ENCODE measurements around the gene ACOXL. TPM values are rescaled to one million over a fixed set of nuclear protein-coding genes. Genes with fewer than 3 reads are reported as not detected.

Gene ACOXL
- total RNA-seq, 4 donors from 2014 or later, result not detected

DNA sequence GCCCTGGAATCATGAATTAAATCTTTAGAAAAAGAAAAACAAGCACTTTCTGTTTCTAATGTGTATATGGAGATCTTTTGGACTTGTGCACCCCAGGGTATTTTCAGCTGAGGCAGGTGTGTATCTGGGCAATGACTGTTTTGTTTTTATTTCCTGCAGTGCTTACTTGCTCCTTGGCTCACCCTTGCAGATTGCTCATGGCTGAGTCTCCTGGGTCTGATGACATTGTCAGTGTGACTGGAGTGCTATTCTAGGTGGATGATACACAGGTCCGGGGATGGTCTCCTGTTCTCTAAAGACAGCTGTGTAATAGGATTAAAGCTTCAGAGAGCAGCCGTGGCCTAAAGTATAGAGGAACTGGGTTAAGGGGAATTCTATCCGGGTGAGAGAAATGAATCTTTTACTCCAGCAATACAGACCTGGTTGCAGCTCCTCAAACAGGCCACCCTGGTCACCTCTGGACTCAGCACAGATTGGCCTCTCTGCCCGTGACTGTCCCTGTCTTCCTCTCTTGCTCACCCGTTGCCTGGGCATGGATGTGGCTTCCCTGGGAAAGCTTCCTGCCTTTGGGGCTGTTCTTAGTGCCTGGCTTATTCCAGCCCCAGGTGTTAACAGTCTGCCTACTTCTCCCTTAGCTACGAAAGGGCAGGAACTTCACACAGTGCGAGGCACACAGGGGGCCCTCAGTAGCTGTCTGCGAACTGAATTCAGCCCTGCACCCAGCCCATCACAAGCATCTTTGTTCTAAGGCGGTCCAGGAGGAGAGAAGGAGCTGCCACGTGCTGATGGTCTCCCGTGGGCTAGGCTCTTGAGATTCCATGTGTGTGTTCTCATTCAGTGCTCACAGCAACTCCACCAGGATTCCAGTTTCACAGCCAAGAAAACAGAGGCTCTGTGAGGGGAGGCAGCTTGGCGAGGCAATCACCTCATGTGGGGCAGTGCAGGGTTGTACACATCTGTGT, 84.3 kb downstream of the ACOXL start:
- intact Hi-C loops (cut with DNase I), result loop anchor here (10.0 kb wide), 1 partner anchor 298 kb away; no protein-coding TSS in a partner anchor
- Histone ChIP-seq H3K36me3 (no peaks in the 10 kb centered on the region), H3K9me3 (no peaks in the 10 kb centered on the region), H3K4me1 (peaks cover 0 to 3% (median 0%) of the 10 kb centered on the region in 3 donors), H3K4me3 (no peak overlapping the region), H3K27me3 (peaks cover 0 to 13% (median 0%) of the 10 kb centered on the region in 4 donors), H3K27ac (no peak overlapping the region)
- WGBS, 2 donors, result 75 to 85% methylated on average over 6 to 8 of the region's 12 CpGs
- TF ChIP-seq, protein P1, sequence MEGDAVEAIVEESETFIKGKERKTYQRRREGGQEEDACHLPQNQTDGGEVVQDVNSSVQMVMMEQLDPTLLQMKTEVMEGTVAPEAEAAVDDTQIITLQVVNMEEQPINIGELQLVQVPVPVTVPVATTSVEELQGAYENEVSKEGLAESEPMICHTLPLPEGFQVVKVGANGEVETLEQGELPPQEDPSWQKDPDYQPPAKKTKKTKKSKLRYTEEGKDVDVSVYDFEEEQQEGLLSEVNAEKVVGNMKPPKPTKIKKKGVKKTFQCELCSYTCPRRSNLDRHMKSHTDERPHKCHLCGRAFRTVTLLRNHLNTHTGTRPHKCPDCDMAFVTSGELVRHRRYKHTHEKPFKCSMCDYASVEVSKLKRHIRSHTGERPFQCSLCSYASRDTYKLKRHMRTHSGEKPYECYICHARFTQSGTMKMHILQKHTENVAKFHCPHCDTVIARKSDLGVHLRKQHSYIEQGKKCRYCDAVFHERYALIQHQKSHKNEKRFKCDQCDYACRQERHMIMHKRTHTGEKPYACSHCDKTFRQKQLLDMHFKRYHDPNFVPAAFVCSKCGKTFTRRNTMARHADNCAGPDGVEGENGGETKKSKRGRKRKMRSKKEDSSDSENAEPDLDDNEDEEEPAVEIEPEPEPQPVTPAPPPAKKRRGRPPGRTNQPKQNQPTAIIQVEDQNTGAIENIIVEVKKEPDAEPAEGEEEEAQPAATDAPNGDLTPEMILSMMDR (IDR thresholded peaks at IDR 0.05), result no peak
- no peak for TF ChIP-seq POLR2A (IDR thresholded peaks at IDR 0.05)
- no peak for DNase-seq

DNA sequence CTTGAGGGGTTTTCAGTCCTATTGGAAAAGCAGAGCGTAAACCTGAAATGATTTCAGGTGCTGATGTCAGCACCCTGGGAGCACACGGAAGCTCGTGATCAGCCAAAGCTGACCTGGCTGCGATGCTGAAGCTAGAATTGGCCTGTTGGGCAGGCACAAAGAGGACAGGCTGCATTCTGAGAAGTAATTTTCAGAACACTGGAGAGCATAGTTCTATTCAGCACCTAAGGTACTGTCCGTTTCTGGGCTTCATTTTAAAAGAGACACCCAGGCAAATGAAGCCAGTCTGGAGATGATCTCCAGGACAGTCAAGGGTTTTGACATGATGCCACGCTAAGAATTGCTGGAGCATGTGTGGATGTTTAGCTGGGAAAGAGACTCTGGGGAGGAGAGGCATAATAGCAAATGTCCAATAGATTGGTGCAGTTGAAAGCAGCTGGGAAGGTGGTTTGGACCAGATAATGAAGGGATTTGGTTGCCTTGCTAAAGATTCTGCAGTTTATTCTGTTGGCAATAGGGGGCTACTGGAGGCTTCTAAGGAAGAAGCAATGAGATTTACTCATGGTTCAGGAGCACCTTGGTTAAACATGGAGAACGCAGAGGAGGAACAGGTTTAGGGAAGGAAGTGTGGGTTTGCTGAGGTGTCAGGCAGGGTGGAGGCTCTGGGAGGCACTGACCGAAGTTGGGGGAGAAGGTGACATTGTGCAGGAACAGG, 86.6 kb downstream of the ACOXL start:
- 73 to 84% methylated on average over 8 of the region's 8 CpGs for WGBS, 2 donors
- Histone ChIP-seq H3K9me3 (no peaks in the 10 kb centered on the region), H3K36me3 (no peaks in the 10 kb centered on the region), H3K4me3 (no peak overlapping the region), H3K27ac (no peak overlapping the region), H3K4me1 (no peaks in the 10 kb centered on the region), H3K27me3 (peaks cover 0 to 13% (median 0%) of the 10 kb centered on the region in 4 donors)
- no peak for TF ChIP-seq POLR2A (IDR thresholded peaks at IDR 0.05)
- TF ChIP-seq, protein P1 (IDR thresholded peaks at IDR 0.05), result no peak
- no peak for DNase-seq
- intact Hi-C loops (cut with DNase I), result loop anchor here (10.0 kb wide), 1 partner anchor 296 kb away; no protein-coding TSS in a partner anchor

DNA sequence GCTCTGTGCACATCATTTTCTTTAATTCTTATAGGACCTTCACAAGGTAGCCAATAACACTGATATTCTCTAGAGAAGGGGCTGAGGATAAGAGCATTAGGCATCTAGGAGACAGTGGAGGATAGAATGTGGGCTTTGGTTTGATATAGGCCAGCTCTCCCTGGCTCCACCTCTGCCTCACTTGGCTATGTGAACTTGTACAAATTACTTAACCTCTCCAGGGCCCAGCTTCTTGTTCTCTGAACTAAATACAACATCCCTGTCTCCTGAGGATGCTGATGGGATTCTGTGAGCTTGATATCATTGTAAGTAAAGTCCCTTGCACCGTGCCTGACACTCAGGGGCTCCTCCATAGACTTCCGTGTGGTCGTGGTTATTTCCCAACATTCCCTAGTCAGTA, 87.3 kb downstream of the ACOXL start:
- TF ChIP-seq, protein P1 (IDR thresholded peaks at IDR 0.05), result no peak
- no peak for TF ChIP-seq POLR2A (IDR thresholded peaks at IDR 0.05)
- Histone ChIP-seq H3K27me3 (peaks cover 0 to 13% (median 0%) of the 10 kb centered on the region in 4 donors), H3K27ac (no peak overlapping the region), H3K4me1 (no peaks in the 10 kb centered on the region), H3K36me3 (no peaks in the 10 kb centered on the region), H3K4me3 (no peak overlapping the region), H3K9me3 (no peaks in the 10 kb centered on the region)
- WGBS, 2 donors, result 60 to 61% methylated on average over 1 to 3 of the region's 3 CpGs
- intact Hi-C loops (cut with DNase I), result loop anchor here (10.0 kb wide), 1 partner anchor 295 kb away; no protein-coding TSS in a partner anchor
- no peak for DNase-seq

DNA sequence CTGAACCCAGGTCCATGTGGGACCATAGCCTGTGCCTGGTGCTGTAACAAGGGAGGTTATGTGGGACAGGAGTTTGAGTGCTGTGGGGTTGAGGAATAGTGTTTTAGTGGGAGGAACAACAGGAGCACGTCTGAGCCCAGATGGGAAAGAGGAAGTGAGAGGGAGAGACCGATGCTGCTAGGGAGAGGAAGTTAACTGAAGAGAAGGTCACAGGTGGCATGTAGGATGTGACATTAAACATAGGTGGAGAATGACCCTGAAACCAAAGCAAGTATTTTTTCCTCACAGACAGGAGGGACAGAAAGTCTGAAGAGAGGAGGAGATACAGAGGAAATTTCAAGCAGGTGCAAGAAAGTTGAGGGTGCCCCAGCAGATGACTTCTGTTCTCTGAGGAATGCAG, 87.8 kb downstream of the ACOXL start:
- WGBS, 2 donors, result 48 to 56% methylated on average over 2 of the region's 2 CpGs
- H3K27me3 ChIP-seq, result peaks cover 0 to 13% (median 0%) of the 10 kb centered on the region in 4 donors
- no peak for TF ChIP-seq POLR2A (IDR thresholded peaks at IDR 0.05)
- TF ChIP-seq, protein P1 (IDR thresholded peaks at IDR 0.05), result no peak
- no peaks in the 10 kb centered on the region for H3K36me3 ChIP-seq
- H3K4me1 ChIP-seq, result no peaks in the 10 kb centered on the region
- H3K9me3 ChIP-seq, result no peaks in the 10 kb centered on the region
- no peak for DNase-seq
- no peak overlapping the region for H3K4me3 ChIP-seq
- no peak overlapping the region for H3K27ac ChIP-seq
- intact Hi-C loops (cut with DNase I), result no loop called here

Data from esophagus squamous epithelium (tissue), 5 donors.